ENCODE measurements around the gene STRIP1. TPM values are rescaled to one million over a fixed set of nuclear protein-coding genes. Genes with fewer than 3 reads are reported as not detected.

STRIP1 gene
- total and polyA plus RNA-seq, 2 of the 8 experiments (the other 6 are each of a cell fraction or from before 2014, with no cell fraction given): 21.3 to 45.6 TPM

Other genes with a start within 250 kb of the STRIP1 start
- gene CSF1, start 123.8 kb upstream of the STRIP1 start, total RNA-seq (2021; fragmentation: NEBNext Ultra II Directional; extraction: Animal tissue kit (Norgen Biotek cat#: 25700)): 2.0 and 3.3 TPM in 2 replicates
- 4.2 and 5.4 TPM in 2 replicates for gene CSF1, start 123.8 kb upstream of the STRIP1 start, polyA plus RNA-seq (2011; rRNA removed)
- gene AHCYL1, start 49.9 kb upstream of the STRIP1 start, total RNA-seq (2021; fragmentation: NEBNext Ultra II Directional; extraction: Animal tissue kit (Norgen Biotek cat#: 25700)): 92.5 and 95.9 TPM in 2 replicates
- gene AHCYL1, start 49.9 kb upstream of the STRIP1 start, polyA plus RNA-seq (2011; rRNA removed): 55.8 and 64.5 TPM in 2 replicates
- not detected in 2 replicates for gene ALX3, start 36.0 kb downstream of the STRIP1 start, total RNA-seq (2021; fragmentation: NEBNext Ultra II Directional; extraction: Animal tissue kit (Norgen Biotek cat#: 25700))
- 0.06 and 0.20 TPM in 2 replicates for gene ALX3, start 36.0 kb downstream of the STRIP1 start, polyA plus RNA-seq (2011; rRNA removed)
- not detected in 2 replicates for gene UBL4B, start 77.8 kb downstream of the STRIP1 start, total RNA-seq (2021; fragmentation: NEBNext Ultra II Directional; extraction: Animal tissue kit (Norgen Biotek cat#: 25700))
- 0.06 and 0.11 TPM in 2 replicates for gene UBL4B, start 77.8 kb downstream of the STRIP1 start, polyA plus RNA-seq (2011; rRNA removed)
- gene SLC6A17, start 115.9 kb downstream of the STRIP1 start, total RNA-seq (2021; fragmentation: NEBNext Ultra II Directional; extraction: Animal tissue kit (Norgen Biotek cat#: 25700)): 0.28 and 0.29 TPM in 2 replicates
- 0.08 and 0.15 TPM in 2 replicates for gene SLC6A17, start 115.9 kb downstream of the STRIP1 start, polyA plus RNA-seq (2011; rRNA removed)
- gene KCNC4, start 175.7 kb downstream of the STRIP1 start, total RNA-seq (2021; fragmentation: NEBNext Ultra II Directional; extraction: Animal tissue kit (Norgen Biotek cat#: 25700)): 11.2 TPM in 2 replicates
- gene KCNC4, start 175.7 kb downstream of the STRIP1 start, polyA plus RNA-seq (2011; rRNA removed): 8.1 and 10.6 TPM in 2 replicates